Mucosa of descending colon (tissue), 3 donors: ENCODE measurements around the gene MOCS3. TPM values are rescaled to one million over a fixed set of nuclear protein-coding genes. Genes with fewer than 3 reads are reported as not detected.

ENCODE experiments used
- ATAC-seq: fragments of 200-7000 bp; cut with Tn5 transposase; one replicate; pipeline ENCODE4 v1.9.1; 2020; ENCODE audit warnings: mild to moderate bottlenecking, moderate library complexity
- DNase-seq, 3 donors: peaks; one replicate each; pipeline ENCODE4 v3.0.0-alpha.2; 2020
- H3K36me3 ChIP-seq: fragments of 200-600 bp; one replicate; pipeline ENCODE4 v1.8.0; 2021; ENCODE audit warnings: low read depth, mild to moderate bottlenecking
- H3K4me1 ChIP-seq: fragments of 200-600 bp; one replicate; pipeline ENCODE4 v1.8.0; 2021; ENCODE audit warnings: low read depth, mild to moderate bottlenecking
- H3K4me3 ChIP-seq: fragments of 200-600 bp; one replicate; pipeline ENCODE4 v1.8.0; 2021; ENCODE audit warnings: mild to moderate bottlenecking
- H3K9me3 ChIP-seq: fragments of 200-600 bp; one replicate; pipeline ENCODE4 v1.8.0; 2021; ENCODE audit warnings: mild to moderate bottlenecking
- CTCF ChIP-seq: fragments of 200-600 bp; IDR thresholded peaks from one replicate; pipeline ENCODE4 v1.8.0; 2022; ENCODE audit warnings: antibody characterized with exemption, mild to moderate bottlenecking
- intact Hi-C, 2 donors: fragments of 100-400 bp; cut with DNase I in 1 of 2; cut with micrococcal nuclease in 1 of 2; formaldehyde crosslinking; loops; one replicate each; pipeline versions ENCODE4 v1.11.0 to v1.11.1; 2022; cut with DNase I, micrococcal nuclease
- long read RNA-seq, 2 donors: library from polyadenylated mRNA; unstranded; transcript quantifications; one replicate each; pipeline ENCODE4 v2.0.0, GENCODE V29; 2019 to 2021
- total RNA-seq, 3 donors: library from RNA; stranded (reverse); fragmentation: NEBNext Ultra II Directional in 2 of 3; extraction: Animal tissue kit (Norgen Biotek cat#: 25700) in 2 of 3; gene quantifications; one replicate each; pipeline versions ENCODE4 v1.2.1 to v1.2.4, GENCODE V29; 2021 to 2023
- donor health status: DM: no; HTN: no; CAD: no; lungs with moderate emphysema.
- donor health status: DM: no; HTN: no; CAD: no.
- donor health status: DM: no; HTN: yes; CAD: no.

Gene MOCS3, protein sequence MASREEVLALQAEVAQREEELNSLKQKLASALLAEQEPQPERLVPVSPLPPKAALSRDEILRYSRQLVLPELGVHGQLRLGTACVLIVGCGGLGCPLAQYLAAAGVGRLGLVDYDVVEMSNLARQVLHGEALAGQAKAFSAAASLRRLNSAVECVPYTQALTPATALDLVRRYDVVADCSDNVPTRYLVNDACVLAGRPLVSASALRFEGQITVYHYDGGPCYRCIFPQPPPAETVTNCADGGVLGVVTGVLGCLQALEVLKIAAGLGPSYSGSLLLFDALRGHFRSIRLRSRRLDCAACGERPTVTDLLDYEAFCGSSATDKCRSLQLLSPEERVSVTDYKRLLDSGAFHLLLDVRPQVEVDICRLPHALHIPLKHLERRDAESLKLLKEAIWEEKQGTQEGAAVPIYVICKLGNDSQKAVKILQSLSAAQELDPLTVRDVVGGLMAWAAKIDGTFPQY
- 1 to 10 TPM; 4.0 to 4.4 (median 4.4) TPM for total RNA-seq
- long read RNA-seq, donor 1, full-length matches to known transcripts = 13 of 13 reads
- long read RNA-seq, donor 1, partial matches to known transcripts = 0 of 13 reads
- long read RNA-seq, donor 1, other reads (novel, unspliced or antisense) = 0 of 13 reads
- long read RNA-seq, donor 2, full-length matches to known transcripts = 11 of 11 reads
- long read RNA-seq, donor 2, partial matches to known transcripts = 0 of 11 reads
- long read RNA-seq, donor 2, other reads (novel, unspliced or antisense) = 0 of 11 reads

GRCh38 chr20:50958615-50959542, at the start of gene MOCS3:
Gene MOCS3 (plus strand): TSS chr20:50958818. CDS start chr20:50958843, 25 bp downstream.
- ATAC-seq = peak; percentile 92
- peak within 1 kb of the TSS; percentile 90 for H3K4me3 ChIP-seq
- TF ChIP-seq CTCF = no peak
- no peaks in the 10 kb centered on the region for H3K9me3 ChIP-seq
- no peaks in the 10 kb centered on the region for H3K36me3 ChIP-seq
- intact Hi-C loops = no loop called here
- peak; percentile 78 to 88 (median 81) for DNase-seq
- H3K4me1 ChIP-seq = peaks cover 22% of the 10 kb centered on the region

- intact Hi-C loops = no loop called here
- Histone ChIP-seq H3K4me3 (no peak overlapping the region), H3K36me3 (no peaks in the 10 kb centered on the region), H3K9me3 (no peaks in the 10 kb centered on the region), H3K4me1 (peaks cover 8% of the 10 kb centered on the region)
- TF ChIP-seq CTCF = no peak
- ATAC-seq (no peak), DNase-seq (no peak)
Measured at GRCh38 chr20:50909413-50909812, 49.2 kb upstream of the MOCS3 start.

DNA sequence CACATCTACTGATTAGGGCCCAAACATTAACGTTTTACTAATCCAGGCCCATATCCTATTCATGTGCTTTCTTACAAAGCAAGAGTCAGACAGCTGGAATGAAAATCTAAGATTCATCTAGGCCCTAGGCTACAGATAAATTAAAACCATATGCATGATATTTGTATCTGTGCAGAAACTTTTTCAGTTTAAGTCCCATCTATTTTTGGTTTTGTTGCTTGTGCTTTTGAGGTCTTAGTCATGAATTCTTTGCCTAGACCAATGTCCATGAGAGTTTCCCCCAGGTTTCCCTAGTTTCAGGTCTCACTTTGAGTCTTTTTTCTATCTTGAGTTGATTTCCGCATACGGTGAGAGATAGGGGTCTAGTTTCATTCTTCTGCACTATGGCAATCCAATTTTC, 47.6 kb upstream of the MOCS3 start:
- intact Hi-C loops = no loop called here

DNA sequence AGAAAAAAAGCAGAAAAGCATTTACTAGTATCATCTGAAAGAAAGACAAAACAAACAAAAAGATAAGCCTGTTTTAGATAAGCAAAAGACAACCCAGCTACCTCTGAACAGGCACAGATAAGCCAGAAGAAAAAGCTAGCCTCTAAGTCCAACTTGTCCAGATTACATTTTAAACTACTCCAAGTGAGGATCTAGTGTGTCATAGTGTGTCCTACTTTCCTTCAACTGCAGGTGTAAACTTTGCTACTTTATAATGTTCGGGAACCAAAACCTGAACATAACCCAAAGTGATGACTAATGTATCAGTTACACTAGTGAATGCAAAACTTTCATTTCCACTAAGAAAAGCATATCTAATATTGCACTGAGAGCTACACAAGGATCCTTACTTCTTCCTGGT, 46.9 kb upstream of the MOCS3 start:
- intact Hi-C loops = no loop called here
- Histone ChIP-seq H3K9me3 (no peaks in the 10 kb centered on the region), H3K36me3 (no peaks in the 10 kb centered on the region), H3K4me1 (peaks cover 24% of the 10 kb centered on the region), H3K4me3 (no peak overlapping the region)
- no peak for TF ChIP-seq CTCF
- ATAC-seq = no peak
- DNase-seq = no peak

More for the DNA sequence above, 47.6 kb upstream of the MOCS3 start:
- no peak for TF ChIP-seq CTCF
- no peak overlapping the region for H3K4me3 ChIP-seq
- no peaks in the 10 kb centered on the region for H3K9me3 ChIP-seq
- H3K4me1 ChIP-seq = peaks cover 18% of the 10 kb centered on the region
- H3K36me3 ChIP-seq = no peaks in the 10 kb centered on the region
- ATAC-seq (no peak), DNase-seq (no peak)

DNA sequence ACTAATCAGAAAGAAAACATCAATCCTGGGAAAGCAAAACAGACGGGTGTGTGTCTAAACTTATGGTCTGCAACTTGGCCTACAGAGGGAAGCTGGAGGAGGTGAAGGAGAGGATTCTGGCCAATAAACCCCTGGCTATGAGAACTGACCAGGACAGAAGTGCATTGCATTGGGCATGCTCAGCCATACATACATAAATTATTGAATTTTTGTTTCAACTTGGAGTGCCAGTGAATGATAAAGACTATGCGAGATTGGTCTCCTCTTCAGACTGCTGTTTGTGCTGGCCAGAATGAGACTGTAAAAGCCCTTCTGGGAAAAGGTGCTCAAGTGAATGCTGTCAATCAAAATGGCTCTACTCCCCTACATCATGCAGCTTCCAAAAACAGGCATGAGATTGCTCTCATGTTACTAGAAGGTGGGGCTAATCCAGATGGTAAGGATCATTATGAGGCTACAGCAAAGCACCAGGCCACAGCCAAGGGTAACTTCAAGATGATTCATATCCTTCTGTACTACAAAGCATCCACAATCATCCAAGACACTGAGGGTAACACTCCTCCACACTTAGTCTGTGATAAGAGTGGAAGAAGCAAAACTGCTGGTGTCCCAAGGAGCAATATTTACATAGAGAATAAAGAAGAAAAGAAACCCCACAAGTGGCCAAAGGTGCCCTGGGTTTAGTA, 44.8 kb upstream of the MOCS3 start:
- no peak for DNase-seq
- H3K4me3 ChIP-seq = no peak overlapping the region
- H3K9me3 ChIP-seq = no peaks in the 10 kb centered on the region
- peaks cover 35% of the 10 kb centered on the region for H3K4me1 ChIP-seq
- peak; percentile 24 for ATAC-seq
- H3K36me3 ChIP-seq = no peaks in the 10 kb centered on the region
- intact Hi-C loops = no loop called here
- TF ChIP-seq CTCF = no peak
